Right cardiac atrium (tissue), 5 donors: ENCODE measurements around the gene CDKN2D. TPM values are rescaled to one million over a fixed set of nuclear protein-coding genes. Genes with fewer than 3 reads are reported as not detected.

Experiments used
- ATAC-seq, 2 donors: fragments of 200-7000 bp; cut with Tn5 transposase; one replicate each; pipeline versions ENCODE4 v1.8.0 to v1.9.1; 2020; ENCODE audit warnings: moderate library complexity in 2 of 2, mild to moderate bottlenecking in 1 of 2
- DNase-seq, 3 donors: peaks; one replicate each; pipeline ENCODE4 v3.0.0-alpha.2; 2020
- H3K27ac ChIP-seq: one replicate; pipeline ENCODE4 v1.5.1; 2013; ENCODE audit warnings: mild to moderate bottlenecking, low read length, control low read depth, moderate library complexity
- H3K27me3 ChIP-seq: one replicate; pipeline ENCODE4 v1.6.1; 2013; ENCODE audit not compliant: control insufficient read depth, insufficient read depth
- H3K4me1 ChIP-seq: one replicate; pipeline ENCODE4 v1.6.1; 2013; ENCODE audit warnings: low read length; ENCODE audit not compliant: control insufficient read depth, insufficient read depth
- H3K4me3 ChIP-seq: one replicate; pipeline ENCODE4 v1.5.1; 2013; ENCODE audit warnings: low read length, control low read depth
- H3K9me3 ChIP-seq: one replicate; pipeline ENCODE4 v1.6.1; 2013; ENCODE audit warnings: low read length; ENCODE audit not compliant: control insufficient read depth
- WGBS: extraction: QIAGEN DNeasy Blood & Tissue Kit; methylation state at CpG from one replicate; pipeline ENCODE4 v1.1.7; 2013; 5-methylcytosine and 5-hydroxymethylcytosine counted together
- intact Hi-C, 4 donors: fragments of 100-400 bp; cut with DNase I; formaldehyde crosslinking; loops; one replicate each; pipeline versions ENCODE4 v1.11.0 to v1.14.0; 2022 to 2023
- polyA plus RNA-seq: library from polyadenylated mRNA; stranded (reverse); fragments of 200-250 nt; gene quantifications from one replicate; pipeline ENCODE4 v1.2.3, GENCODE V29; 2013
- total RNA-seq, 4 donors: library from RNA; stranded (reverse); fragmentation: NEBNext Ultra II Directional; extraction: Animal tissue kit (Norgen Biotek cat#: 25700); gene quantifications; one replicate each; pipeline ENCODE4 v1.2.1, GENCODE V29; 2021
- donor health status: healthy with polysubstance abuse.
- donor health status: DM: no; HTN: yes; CAD: no.
- donor health status: DM: no; HTN: no; CAD: no.
- donor health status: DM: no; HTN: yes; CAD: no; lungs with severe emphysema.
- donor health status: DM: yes; HTN: yes; CAD: no.

The CDKN2D gene
- total and polyA plus RNA-seq, 5 donors: 6.1 to 9.4 (median 7.4) TPM

GRCh38 chr19:10565567-10566407, 3.0 kb downstream of the CDKN2D start, which contains the start of gene KRI1:
Gene KRI1 (minus strand): TSS chr19:10566010. CDS start chr19:10565999, 11 bp downstream.
- Histone ChIP-seq H3K4me3 (peak within 1 kb of the TSS; percentile 51), H3K4me1 (no peaks in the 10 kb centered on the region), H3K9me3 (no peaks in the 10 kb centered on the region), H3K27me3 (no peaks in the 10 kb centered on the region), H3K27ac (peak within 1 kb of the TSS; percentile 72)
- intact Hi-C loops: loop anchor here in 1 of 4 donors (10.0 kb wide), 1 partner anchor 61 kb away; the partner anchor contains the start of gene KEAP1
- DNase-seq (peak; percentile 99 to 100 (median 100)), ATAC-seq (peak; percentile 89)
- under 1% methylated on average over 94 of the region's 94 CpGs for WGBS

GRCh38 chr19:10565028-10565566, 3.7 kb downstream of the CDKN2D start:
- Histone ChIP-seq H3K4me3 (peak overlapping the region; percentile 51), H3K4me1 (no peaks in the 10 kb centered on the region), H3K27me3 (no peaks in the 10 kb centered on the region), H3K27ac (peak overlapping the region; percentile 54), H3K9me3 (no peaks in the 10 kb centered on the region)
- ATAC-seq: peak in 1 of 2 donors; percentile 14
- WGBS: 27% methylated on average over 10 of the region's 10 CpGs
- DNase-seq: peak in 2 of 3 donors; percentile 51 to 77
- intact Hi-C loops: loop anchor here in 1 of 4 donors (10.0 kb wide), 1 partner anchor 60 kb away; the partner anchor contains the start of gene KEAP1

GRCh38 chr19:10562609-10563008, 6.2 kb downstream of the CDKN2D start:
- no peaks in the 10 kb centered on the region for H3K4me1 ChIP-seq
- peak in 1 of 3 donors; percentile 3 for DNase-seq
- ATAC-seq: no peak
- 91% methylated on average over 5 of the region's 5 CpGs for WGBS
- H3K27ac ChIP-seq: no peak overlapping the region
- no peak overlapping the region for H3K4me3 ChIP-seq
- no peaks in the 10 kb centered on the region for H3K27me3 ChIP-seq
- intact Hi-C loops: loop anchor here in 1 of 4 donors (10.0 kb wide), 1 partner anchor 58 kb away; the partner anchor contains the start of gene KEAP1
- no peaks in the 10 kb centered on the region for H3K9me3 ChIP-seq

DNA sequence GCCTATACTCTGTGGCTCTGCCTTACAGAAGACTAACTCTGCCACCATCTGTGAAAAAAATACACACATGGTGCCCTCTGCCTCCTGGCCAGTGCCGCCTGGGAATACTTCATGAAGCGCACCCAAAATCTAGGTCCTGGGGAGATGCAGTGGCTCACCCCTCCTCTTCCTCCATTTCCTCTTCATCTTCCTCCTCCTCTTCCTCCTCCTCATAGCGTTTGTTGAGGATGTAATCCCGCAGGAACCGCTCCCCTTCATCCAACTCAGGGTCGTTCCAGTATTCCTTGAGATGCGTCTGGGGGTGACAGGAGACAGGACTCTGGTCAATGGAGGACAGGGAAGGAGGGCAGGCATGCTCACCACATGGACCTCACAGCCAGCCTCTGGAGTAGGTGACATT, 8.6 kb downstream of the CDKN2D start:
- no peaks in the 10 kb centered on the region for H3K4me1 ChIP-seq
- ATAC-seq: no peak
- intact Hi-C loops: loop anchor here in 1 of 4 donors (10.0 kb wide), 1 partner anchor 55 kb away; the partner anchor contains the start of gene KEAP1
- no peak overlapping the region for H3K4me3 ChIP-seq
- no peak for DNase-seq
- WGBS: 89% methylated on average over 7 of the region's 7 CpGs
- no peaks in the 10 kb centered on the region for H3K27me3 ChIP-seq
- no peaks in the 10 kb centered on the region for H3K9me3 ChIP-seq
- no peak overlapping the region for H3K27ac ChIP-seq

DNA sequence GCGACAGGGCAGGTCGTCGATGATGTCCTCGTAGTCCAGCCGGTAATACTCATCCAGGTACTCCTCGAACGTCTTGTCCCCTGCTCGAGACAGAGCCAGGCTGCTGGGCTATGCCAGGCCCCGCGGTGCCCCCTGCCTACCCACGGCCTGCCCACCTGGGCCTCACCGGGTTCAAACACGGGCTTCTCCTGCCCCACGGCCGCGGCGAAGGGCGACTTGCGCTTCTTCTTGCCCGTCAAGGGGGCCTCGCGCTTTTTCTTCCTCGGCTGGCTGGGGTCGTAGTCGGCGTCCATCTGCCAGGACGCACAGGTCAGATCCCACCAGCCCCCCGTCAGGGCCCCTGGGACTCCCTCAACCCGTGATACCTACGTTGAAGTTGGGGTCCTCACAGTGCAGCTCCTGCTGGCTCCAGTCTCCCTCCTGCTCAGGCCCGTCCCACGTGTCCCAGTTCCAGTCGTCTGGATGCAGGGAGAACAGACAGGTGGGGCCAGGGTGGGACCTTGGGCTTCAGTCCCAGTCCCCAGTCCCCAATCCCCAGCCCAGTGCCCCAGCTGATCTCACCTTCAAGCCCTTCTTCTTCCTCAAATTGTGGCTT, 11.1 kb downstream of the CDKN2D start:
- peak in 1 of 2 donors; percentile 3 for ATAC-seq

DNA sequence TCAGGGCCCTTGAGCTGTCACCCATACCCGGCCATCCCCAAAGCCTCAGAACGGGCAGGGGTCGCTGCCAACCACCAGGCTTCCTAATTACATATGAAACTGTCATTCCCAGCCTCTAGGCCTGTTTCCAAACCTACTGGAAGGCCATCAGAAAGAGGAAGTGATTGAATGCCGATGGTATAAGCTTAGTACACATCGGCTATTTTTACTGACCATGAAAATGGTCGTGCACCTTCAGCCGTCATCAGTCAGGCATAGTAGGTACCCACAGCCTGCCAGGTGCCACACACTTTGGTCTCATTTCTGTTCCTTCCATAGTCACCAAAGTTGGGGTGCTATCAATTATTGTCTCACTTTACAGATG, 13.2 kb downstream of the CDKN2D start:
- WGBS: 74% methylated on average over 7 of the region's 7 CpGs
- intact Hi-C loops: no loop called here
- no peak overlapping the region for H3K27ac ChIP-seq

More for the DNA sequence above, 11.1 kb downstream of the CDKN2D start:
- DNase-seq: peak in 1 of 3 donors; percentile 64
- Histone ChIP-seq H3K27me3 (no peaks in the 10 kb centered on the region), H3K9me3 (no peaks in the 10 kb centered on the region), H3K4me3 (no peak overlapping the region), H3K4me1 (no peaks in the 10 kb centered on the region), H3K27ac (no peak overlapping the region)
- intact Hi-C loops: no loop called here
- WGBS: 93% methylated on average over 33 of the region's 33 CpGs

GRCh38 chr19:10554760-10555609, 13.8 kb downstream of the CDKN2D start:
- intact Hi-C loops: no loop called here
- 86% methylated on average over 30 of the region's 30 CpGs for WGBS
- no peaks in the 10 kb centered on the region for H3K9me3 ChIP-seq
- no peaks in the 10 kb centered on the region for H3K27me3 ChIP-seq
- peak in 1 of 3 donors; percentile 42 for DNase-seq
- H3K4me3 ChIP-seq: no peak overlapping the region
- no peak overlapping the region for H3K27ac ChIP-seq
- ATAC-seq: no peak
- no peaks in the 10 kb centered on the region for H3K4me1 ChIP-seq

More for the DNA sequence above, 13.2 kb downstream of the CDKN2D start:
- no peaks in the 10 kb centered on the region for H3K4me1 ChIP-seq
- H3K27me3 ChIP-seq: no peaks in the 10 kb centered on the region
- ATAC-seq: no peak
- H3K9me3 ChIP-seq: no peaks in the 10 kb centered on the region
- H3K4me3 ChIP-seq: no peak overlapping the region
- DNase-seq: no peak

DNA sequence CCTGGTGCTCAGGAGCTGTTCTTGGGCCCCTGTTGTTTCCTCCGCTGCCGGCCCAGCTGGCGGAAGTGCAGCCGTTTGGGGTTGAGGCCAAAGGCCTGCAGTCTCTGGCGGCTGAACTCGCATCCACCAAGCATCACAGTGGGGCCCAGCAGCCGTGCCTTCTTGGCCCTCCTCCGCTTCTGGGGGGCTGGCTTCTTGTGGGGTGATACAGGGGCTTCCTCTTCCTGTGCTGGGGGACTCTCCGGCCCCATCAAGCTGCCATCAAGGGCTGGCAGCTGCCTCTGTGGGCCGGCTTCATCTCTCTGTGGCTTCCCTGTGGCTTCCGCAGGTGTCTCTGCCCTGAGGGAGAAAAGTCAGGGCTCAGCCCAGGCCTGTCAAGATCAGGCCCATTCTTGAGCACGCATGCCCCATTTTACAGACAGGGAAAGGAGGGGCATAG, 14.8 kb downstream of the CDKN2D start:
- intact Hi-C loops: no loop called here
- Histone ChIP-seq H3K4me3 (no peak overlapping the region), H3K9me3 (no peaks in the 10 kb centered on the region), H3K27ac (no peak overlapping the region), H3K27me3 (no peaks in the 10 kb centered on the region), H3K4me1 (no peaks in the 10 kb centered on the region)
- ATAC-seq: no peak
- peak in 1 of 3 donors; percentile 65 for DNase-seq
- 61% methylated on average over 12 of the region's 12 CpGs for WGBS

- Histone ChIP-seq H3K27ac (no peak overlapping the region), H3K4me3 (no peak overlapping the region), H3K4me1 (no peaks in the 10 kb centered on the region), H3K9me3 (no peaks in the 10 kb centered on the region), H3K27me3 (no peaks in the 10 kb centered on the region)
- intact Hi-C loops: no loop called here
- ATAC-seq (peak in 1 of 2 donors; percentile 22), DNase-seq (peak in 1 of 3 donors; percentile 57)
- 80% methylated on average over 13 of the region's 13 CpGs for WGBS
These were observed 15.6 kb downstream of the CDKN2D start for GRCh38 chr19:10553087-10553667.

DNA sequence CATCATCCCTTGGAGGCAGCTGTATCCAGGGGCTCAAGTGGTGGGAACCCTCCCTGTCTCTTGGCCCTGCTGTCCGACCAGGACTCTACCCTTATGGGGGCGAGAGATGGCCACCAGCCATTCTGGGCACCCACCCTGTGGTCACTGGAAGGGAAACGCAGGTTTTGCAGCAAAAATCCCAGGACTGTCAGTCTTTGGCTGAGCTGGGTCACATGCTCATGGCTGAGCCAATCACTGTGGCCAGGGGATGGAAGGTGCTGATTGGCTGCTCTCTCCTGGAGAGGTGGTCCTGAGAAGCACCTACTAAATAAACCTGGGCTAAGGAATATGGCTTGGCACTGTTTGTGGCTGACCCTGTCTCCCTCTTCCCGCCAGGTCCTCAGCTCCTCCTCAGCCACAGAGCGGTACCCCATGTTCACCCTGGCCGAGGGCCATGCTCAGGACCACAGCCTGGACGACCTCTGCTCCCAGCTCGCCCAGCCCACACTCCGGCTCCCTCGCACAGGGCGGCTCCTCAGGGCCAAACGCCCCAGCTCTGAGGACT, 16.2 kb downstream of the CDKN2D start:
- H3K4me3 ChIP-seq: no peak overlapping the region

More for the DNA sequence above, 16.2 kb downstream of the CDKN2D start:
- H3K27ac ChIP-seq: no peak overlapping the region
- intact Hi-C loops: no loop called here
- H3K4me1 ChIP-seq: no peaks in the 10 kb centered on the region
- no peaks in the 10 kb centered on the region for H3K27me3 ChIP-seq
- 80% methylated on average over 12 of the region's 12 CpGs for WGBS
- DNase-seq (no peak), ATAC-seq (peak; percentile 13 to 28)
- H3K9me3 ChIP-seq: no peaks in the 10 kb centered on the region
